Heart left ventricle (tissue), 16 donors: ENCODE results near the gene PLK5. TPM values are rescaled to one million over a fixed set of nuclear protein-coding genes. Genes with fewer than 3 reads are reported as not detected.
A peak's percentile ranks its signal among the peaks of the same experiment; 100 is the strongest.

Experiments
- ATAC-seq, 4 donors: fragments of 200-7000 bp; cut with Tn5 transposase; one replicate each; pipeline ENCODE4 v1.9.1; 2020 to 2022; ENCODE audit warnings: moderate library complexity in 4 of 4, mild to moderate bottlenecking in 3 of 4, moderate number of reproducible peaks in 1 of 4
- DNase-seq, 5 donors: peaks; one replicate each; pipeline ENCODE4 v3.0.0-alpha.2; 2020
- H3K27ac ChIP-seq, 12 donors: fragments of 200-600 bp; sonication (generic) in 4 of 12; one replicate each; pipeline versions ENCODE4 v1.5.0 to v1.8.0; 2016 to 2022; ENCODE audit warnings: mild to moderate bottlenecking in 2 of 12
- H3K27me3 ChIP-seq, 9 donors: fragments of 200-600 bp; sonication (generic) in 2 of 9; one replicate each; pipeline versions ENCODE4 v1.5.1 to v1.8.0; 2016 to 2022; ENCODE audit warnings: mild to moderate bottlenecking in 3 of 9
- H3K36me3 ChIP-seq, 9 donors: fragments of 200-600 bp; sonication (generic) in 2 of 9; one replicate each; pipeline versions ENCODE4 v1.5.0 to v1.8.0; 2018 to 2022; ENCODE audit warnings: mild to moderate bottlenecking in 2 of 9
- H3K4me1 ChIP-seq, 12 donors: fragments of 200-600 bp; sonication (generic) in 4 of 12; one replicate each; pipeline versions ENCODE4 v1.5.0 to v1.8.0; 2016 to 2022; ENCODE audit warnings: mild to moderate bottlenecking in 3 of 12
- H3K4me3 ChIP-seq, 12 donors: fragments of 200-600 bp; sonication (generic) in 4 of 12; one replicate each; pipeline versions ENCODE4 v1.5.0 to v1.8.0; 2017 to 2022; ENCODE audit warnings: mild to moderate bottlenecking in 9 of 12, moderate library complexity in 4 of 12
- H3K9me3 ChIP-seq, 12 donors: fragments of 200-600 bp; sonication (generic) in 4 of 12; one replicate each; pipeline versions ENCODE4 v1.5.0 to v1.8.0; 2016 to 2022; ENCODE audit warnings: mild to moderate bottlenecking in 1 of 12
- CTCF ChIP-seq, 12 donors: fragments of 200-600 bp; sonication (generic) in 4 of 12; IDR thresholded peaks; one replicate each; pipeline versions ENCODE4 v1.5.0 to v1.8.0; 2018 to 2022; ENCODE audit warnings: antibody characterized with exemption in 12 of 12, mild to moderate bottlenecking in 5 of 12
- POLR2A ChIP-seq, 2 donors: fragments of 450-650 bp; IDR thresholded peaks; one replicate each; pipeline ENCODE4 v1.6.1; 2017; ENCODE audit warnings: antibody characterized with exemption in 2 of 2, mild to moderate bottlenecking in 2 of 2, moderate library complexity in 2 of 2
- WGBS, 4 donors: extraction: QIAGEN DNeasy Blood & Tissue Kit in 2 of 4; methylation state at CpG; one replicate each; pipeline versions ENCODE4 v1.1.5 to v1.1.7; 2013 to 2018; 5-methylcytosine and 5-hydroxymethylcytosine counted together
- intact Hi-C, 10 donors: fragments of 100-400 bp; cut with DNase I; formaldehyde crosslinking; loops; one replicate each; pipeline versions ENCODE4 v1.11.1 to v1.14.2; 2022
- polyA plus RNA-seq, 2 donors: library from polyadenylated mRNA; stranded (reverse); fragments of 200-250 nt; gene quantifications; one replicate each; pipeline ENCODE4 v1.2.3, GENCODE V29; 2013
- total RNA-seq, 9 donors: library from RNA; depleted of rRNA in 2 of 9; stranded (reverse); fragments of >200 nt in 2 of 9; fragmentation: NEBNext Ultra II Directional in 3 of 9; extraction: Animal tissue kit (Norgen Biotek cat#: 25700) in 3 of 9; gene quantifications; one replicate each; pipeline versions ENCODE4 v1.1.0 to v1.2.4, GENCODE V29; 2016 to 2023
- donor health status: ischemic (EF 13 %, LVEDD 7.1; RV severe dilation, severe dysfunction).
- donor health status: healthy with polysubstance abuse.
- donor health status: DM: no; HTN: yes; CAD: no.
- donor health status: DM: no; HTN: no; CAD: no.
- donor health status: ischemic (EF 25% LVEDD 6.9; RV normal size, moderate dysfunction).
- donor health status: ischemic (EF 25% LVEDD 5.7; RV mildly dilated, moderate dysfunction).
- donor health status: healthy.
- donor health status: DM: yes; HTN: yes; CAD: no.
- donor health status: ischemic (EF 35%, LVEDD 5.7; RV mildly dilated, moderate dysfunction).
- donor health status: nonischemic (EF 11% LVEDD 7.7; RV severe dilation, severe dysfunction).
- donor health status: DM: yes; HTN: yes; CAD: no.
- donor health status: PGD.
- donor health status: ischemic (EF 29% LVEDD 5.4; RV normal size, mild dysfunction).
- donor health status: nonischemic (EF 23%, LVEDD 6.1; RV moderate dilation, normal function).

PLK5 gene
- total and polyA plus RNA-seq, 11 donors = 0.17 to 0.30 TPM; not detected in 9

- TF ChIP-seq CTCF (IDR thresholded peaks at IDR 0.05) = no peak
- no peak for TF ChIP-seq POLR2A (IDR thresholded peaks at IDR 0.05)
- peaks cover 0 to 59% (median 15%) of the 10 kb centered on the region in 12 donors for H3K4me1 ChIP-seq
- H3K27me3 ChIP-seq = peaks cover 0 to 32% (median 5%) of the 10 kb centered on the region in 9 donors
- H3K4me3 ChIP-seq = no peak overlapping the region
- intact Hi-C loops = loop anchor here in 2 of 10 donors (5.0 to 10.0 kb wide), 2 partner anchors 63 to 235 kb away; partner anchors contain the start of gene FAM174C (in 1 of the 2)
- peaks cover 0 to 6% (median 0%) of the 10 kb centered on the region in 12 donors for H3K9me3 ChIP-seq
- H3K27ac ChIP-seq = peak overlapping the region in 3 of 12 donors; percentile 24 to 26 (median 24)
- no peak for ATAC-seq
- peaks cover 0 to 13% (median 5%) of the 10 kb centered on the region in 9 donors for H3K36me3 ChIP-seq
- DNase-seq = no peak
- 49 to 66% (median 52%) methylated on average over 11 of the region's 11 CpGs for WGBS, 4 donors
Observed at GRCh38 chr19:1509602-1510441, 14.1 kb upstream of the PLK5 start.

GRCh38 chr19:1510442-1510806 lies 13.5 kb upstream of the PLK5 start:
- H3K36me3 ChIP-seq = peaks cover 0 to 10% (median 3%) of the 10 kb centered on the region in 9 donors
- TF ChIP-seq POLR2A (IDR thresholded peaks at IDR 0.05) (no peak), CTCF (IDR thresholded peaks at IDR 0.05) (no peak)
- H3K27me3 ChIP-seq = peaks cover 0 to 35% (median 5%) of the 10 kb centered on the region in 9 donors
- WGBS, 4 donors = 47 to 65% (median 52%) methylated on average over 15 to 25 of the region's 25 CpGs
- H3K27ac ChIP-seq = peak overlapping the region in 2 of 12 donors; percentile 24 to 26
- no peak for DNase-seq
- peaks cover 0 to 6% (median 0%) of the 10 kb centered on the region in 12 donors for H3K9me3 ChIP-seq
- intact Hi-C loops = loop anchor here in 2 of 10 donors (5.0 to 10.0 kb wide), 2 partner anchors 63 to 236 kb away; partner anchors contain the start of gene FAM174C (in 1 of the 2)
- peaks cover 0 to 59% (median 15%) of the 10 kb centered on the region in 12 donors for H3K4me1 ChIP-seq
- H3K4me3 ChIP-seq = no peak overlapping the region
- ATAC-seq = no peak

- Histone ChIP-seq H3K36me3 (peaks cover 0 to 7% (median 0%) of the 10 kb centered on the region in 9 donors), H3K4me3 (no peak overlapping the region), H3K9me3 (peaks cover 0 to 6% (median 0%) of the 10 kb centered on the region in 12 donors), H3K4me1 (peaks cover 0 to 59% (median 15%) of the 10 kb centered on the region in 12 donors), H3K27me3 (peaks cover 0 to 35% (median 5%) of the 10 kb centered on the region in 9 donors), H3K27ac (peak overlapping the region in 2 of 12 donors; percentile 24 to 26)
- no peak for ATAC-seq
- no peak for DNase-seq
- TF ChIP-seq POLR2A (IDR thresholded peaks at IDR 0.05) = no peak
- TF ChIP-seq CTCF (IDR thresholded peaks at IDR 0.05) = no peak
- intact Hi-C loops = loop anchor here in 2 of 10 donors (5.0 to 10.0 kb wide), 2 partner anchors 64 to 236 kb away; partner anchors contain the start of gene FAM174C (in 1 of the 2)
- 47 to 76% (median 58%) methylated on average over 8 to 9 of the region's 9 CpGs for WGBS, 4 donors
Observed at GRCh38 chr19:1510807-1511206, 13.1 kb upstream of the PLK5 start.
